HG03280 (cell line): ENCODE measurements around the gene PFKFB1.

Experiments used
- ATAC-seq: cut with Tn5 transposase; IDR thresholded peaks from one replicate; pipeline ENCODE4 v1.9.1; 2021; ENCODE audit warnings: mild to moderate bottlenecking, moderate library complexity; ENCODE audit not compliant: unreplicated experiment

PFKFB1 gene

DNA sequence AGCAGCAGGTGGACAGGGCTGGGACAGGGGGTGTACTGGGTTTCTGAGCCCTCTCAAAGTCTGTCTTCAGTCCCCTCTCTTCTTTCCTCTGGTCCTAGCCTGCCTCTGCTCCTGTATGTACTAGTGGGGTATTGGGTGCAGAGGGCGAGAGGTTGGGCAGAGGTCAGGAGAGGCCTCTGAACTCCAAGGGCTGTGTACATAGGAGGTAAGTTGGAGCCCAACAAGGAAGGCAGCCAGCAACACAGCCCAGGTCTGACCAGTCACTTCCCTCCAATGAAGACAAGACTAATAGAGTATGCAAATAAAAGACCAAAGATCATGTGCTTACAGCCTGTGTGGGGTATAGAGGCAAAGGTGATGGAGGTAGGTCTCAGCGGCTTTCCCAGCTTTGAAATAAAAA lies at the start of gene PFKFB1:
PFKFB1 (minus strand) TSS at position 90 of the 400 bp plus-strand sequence. CDS start 181 bp downstream, outside the sequence.
- ATAC-seq = no peak

DNA sequence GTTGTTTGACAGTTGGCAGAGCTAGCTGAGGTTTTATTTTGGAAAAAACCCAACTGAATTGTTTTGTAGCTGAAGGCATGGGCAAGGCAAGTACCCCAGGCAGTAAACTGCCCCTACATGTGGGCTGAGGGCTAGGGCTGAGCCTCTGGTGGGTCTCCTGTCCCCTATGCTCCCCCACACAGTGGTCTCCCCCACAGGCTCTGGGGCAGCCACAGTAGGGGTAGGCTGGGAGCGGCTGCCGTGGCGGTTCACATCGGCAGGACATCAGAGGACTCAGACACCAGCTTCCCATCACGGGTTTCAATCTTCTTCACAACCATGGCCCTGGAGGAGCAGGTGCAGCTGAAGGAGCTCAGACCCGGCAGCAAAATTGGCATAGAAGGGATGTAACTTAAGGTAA lies 47.5 kb upstream of the PFKFB1 start:
- ATAC-seq = no peak

DNA sequence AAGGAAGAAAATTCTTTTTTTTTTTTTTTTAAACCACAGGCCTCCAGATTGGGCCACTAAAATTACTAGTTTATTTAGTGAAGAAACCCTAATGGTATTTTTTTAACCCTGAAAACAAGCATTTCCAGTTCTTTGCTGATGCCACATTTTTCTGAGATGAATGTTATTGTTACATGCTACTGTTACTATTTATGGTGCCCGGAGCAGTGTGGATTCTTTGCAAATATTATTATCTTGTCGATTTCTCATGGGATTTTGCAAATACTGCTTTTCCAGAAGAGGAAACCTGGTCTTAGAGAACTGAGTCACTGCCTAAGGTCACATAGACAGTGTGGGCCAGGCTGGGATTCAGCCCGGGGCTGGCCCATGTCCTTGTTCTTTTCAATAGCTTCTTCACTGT lies 45.5 kb upstream of the PFKFB1 start:
- no peak for ATAC-seq

DNA sequence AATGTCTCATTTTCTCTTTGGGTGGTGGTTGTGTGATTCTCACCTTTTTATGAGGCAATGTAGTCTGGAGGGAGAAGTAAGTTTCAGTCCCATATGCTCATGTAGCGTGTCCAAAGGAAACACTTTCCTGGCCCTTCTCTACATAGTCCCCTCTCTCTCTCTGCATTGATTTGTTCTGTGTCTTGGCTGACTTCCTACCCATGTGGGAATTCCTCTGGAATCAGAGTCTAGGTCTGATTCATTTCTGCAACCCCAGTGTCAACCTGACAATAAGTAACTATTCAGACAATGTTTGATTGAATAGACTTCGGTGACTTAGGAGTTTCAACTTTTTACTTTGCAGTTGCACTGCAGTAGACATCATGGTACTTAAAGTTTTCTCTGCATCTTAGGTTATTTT lies 39.4 kb upstream of the PFKFB1 start:
- ATAC-seq = no peak

DNA sequence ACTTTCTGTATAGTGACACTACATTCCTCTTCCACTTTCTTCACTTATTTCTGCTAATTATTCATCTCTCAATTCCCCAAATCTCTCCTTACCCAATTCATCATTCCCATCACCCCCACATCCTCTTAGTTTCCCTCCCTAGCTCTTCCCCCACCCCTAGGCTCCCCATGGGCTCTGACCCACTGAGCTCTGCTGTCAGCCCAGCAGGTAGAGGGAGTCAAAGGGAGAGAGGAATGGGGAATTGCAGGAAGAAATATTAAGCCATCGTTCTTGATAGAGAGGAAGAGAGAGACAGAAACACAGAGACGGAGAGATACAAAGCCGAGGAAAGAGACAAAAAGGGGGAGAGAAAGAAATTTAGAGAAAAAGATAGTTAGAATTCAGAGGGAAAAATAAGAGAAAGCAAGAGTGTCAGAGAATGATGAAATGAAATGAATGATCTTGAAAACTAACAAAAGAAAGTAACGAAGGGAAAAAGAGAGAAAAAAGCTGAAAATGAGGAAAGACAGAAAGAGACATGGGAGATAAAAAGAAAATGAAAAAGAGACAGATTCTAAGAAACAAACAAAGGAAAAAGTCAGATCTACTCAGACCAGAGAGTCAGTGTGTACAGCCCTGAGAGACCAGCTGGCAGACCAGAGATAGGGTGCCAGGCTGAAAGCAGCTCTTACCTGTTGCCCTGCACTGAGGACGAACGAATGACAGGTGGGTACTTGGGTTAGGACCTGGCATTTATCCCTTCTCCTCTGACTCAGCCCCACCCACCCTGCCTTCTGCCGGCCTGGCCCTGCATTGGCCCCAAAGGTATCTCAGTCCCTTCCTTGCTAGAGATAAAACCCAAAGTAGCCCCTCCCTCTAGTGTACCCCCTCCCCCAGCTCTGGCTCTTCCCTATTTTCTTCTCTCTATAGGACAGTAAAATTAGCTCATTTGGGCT lies 36.5 kb upstream of the PFKFB1 start, which contains the start of gene ALAS2:
ALAS2 (minus strand) TSS at position 707 of the 935 bp plus-strand sequence. CDS start 4,977 bp downstream, outside the sequence.
- ATAC-seq = no peak

DNA sequence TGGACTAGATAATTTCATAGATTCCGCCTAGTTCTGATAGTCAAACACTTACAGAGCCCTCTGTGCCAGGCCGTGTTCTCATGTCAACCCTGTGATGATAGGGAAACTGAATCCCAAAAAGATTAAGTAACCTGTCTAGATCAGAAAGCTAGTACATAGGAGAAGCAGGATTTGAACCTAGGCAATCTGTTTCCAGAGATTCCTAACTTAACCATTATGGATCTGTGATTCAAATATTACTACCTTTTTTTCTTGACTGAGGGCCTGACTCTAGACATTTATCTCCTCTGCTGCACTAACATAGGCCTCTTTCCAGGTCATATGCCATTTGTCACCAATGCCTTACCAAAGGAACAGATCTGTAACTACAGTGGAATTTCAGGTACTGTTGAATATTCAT lies 35.3 kb upstream of the PFKFB1 start:
- ATAC-seq = no peak

DNA sequence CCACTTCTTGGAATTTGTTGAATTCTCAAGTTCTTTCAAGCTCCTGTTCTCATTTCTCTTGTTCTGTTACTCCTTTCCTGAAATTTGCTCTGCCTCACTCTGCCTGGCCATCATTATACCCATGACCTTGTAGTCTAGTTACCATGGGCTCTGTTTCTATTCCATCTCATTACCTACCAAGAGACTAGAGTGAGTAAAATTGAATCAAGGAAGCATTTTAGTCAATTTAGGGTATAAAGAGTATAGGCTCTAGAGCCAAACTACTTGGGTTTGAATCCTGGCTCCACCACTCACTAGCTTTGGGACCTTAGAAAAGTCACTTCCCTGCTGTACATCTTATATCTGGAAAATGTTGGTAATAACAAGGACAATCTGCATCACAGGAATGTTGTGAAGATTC lies 34.6 kb upstream of the PFKFB1 start:
- no peak for ATAC-seq

DNA sequence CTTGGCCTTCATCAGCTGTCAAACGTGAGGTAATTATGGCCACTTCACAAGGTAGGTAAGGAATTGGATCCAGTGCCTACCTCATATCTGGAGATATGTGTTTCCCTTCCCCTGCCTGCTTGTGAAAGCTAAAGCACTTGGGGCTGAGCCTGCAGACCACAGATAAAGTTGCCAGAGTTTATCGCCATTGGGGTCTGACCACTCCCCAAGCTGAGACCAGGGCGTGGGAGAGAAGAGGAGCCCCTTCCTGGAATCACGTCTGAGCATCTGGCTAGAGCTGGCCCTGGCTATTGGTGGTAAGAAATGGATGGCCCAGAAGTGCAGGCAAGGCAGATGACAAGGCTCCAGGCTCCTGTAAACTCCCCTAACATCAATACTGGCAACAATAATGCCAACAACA lies 34.1 kb upstream of the PFKFB1 start:
- ATAC-seq = no peak

DNA sequence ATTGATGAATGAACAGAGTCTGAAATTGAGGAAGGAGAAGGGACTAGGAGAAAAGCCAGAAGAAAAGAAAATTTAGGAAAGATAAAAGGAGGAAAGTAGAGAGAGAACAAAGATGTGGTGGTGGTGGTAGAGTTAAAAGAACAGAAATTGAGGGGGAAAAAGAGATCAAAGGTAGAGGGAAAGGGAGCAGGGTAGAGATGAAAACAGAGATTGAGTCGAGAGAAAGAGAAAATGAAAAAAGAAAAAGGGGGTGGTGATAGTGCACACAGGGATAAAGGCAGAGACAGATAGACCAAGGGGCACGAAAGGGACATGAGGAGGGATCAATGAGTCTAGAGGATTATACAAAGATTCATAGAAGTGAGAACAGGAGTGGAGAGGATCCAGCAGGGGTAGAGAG lies 32.9 kb upstream of the PFKFB1 start:
- ATAC-seq = no peak

DNA sequence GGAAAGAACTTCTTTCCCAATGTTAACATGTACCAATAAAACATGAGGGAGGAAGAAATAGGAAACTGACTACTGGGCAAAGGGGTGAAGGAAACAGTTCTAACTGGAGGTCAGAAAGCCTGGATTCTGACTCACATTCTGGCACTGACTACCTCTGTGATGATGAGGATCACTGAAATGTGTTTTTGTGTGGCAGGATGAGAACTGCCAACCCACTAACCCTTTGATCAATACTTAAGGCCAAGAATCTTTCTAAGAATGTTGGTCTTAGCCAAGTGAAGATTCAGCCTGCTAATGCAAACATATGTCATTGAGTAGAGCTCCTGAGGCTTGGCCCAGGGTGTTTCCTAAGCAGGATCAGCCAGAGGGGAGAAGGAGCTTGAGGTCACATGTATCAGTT lies 32.2 kb upstream of the PFKFB1 start:
- no peak for ATAC-seq

GRCh38 chrX:55014897-55015299 lies 20.9 kb upstream of the PFKFB1 start:
- ATAC-seq = no peak

DNA sequence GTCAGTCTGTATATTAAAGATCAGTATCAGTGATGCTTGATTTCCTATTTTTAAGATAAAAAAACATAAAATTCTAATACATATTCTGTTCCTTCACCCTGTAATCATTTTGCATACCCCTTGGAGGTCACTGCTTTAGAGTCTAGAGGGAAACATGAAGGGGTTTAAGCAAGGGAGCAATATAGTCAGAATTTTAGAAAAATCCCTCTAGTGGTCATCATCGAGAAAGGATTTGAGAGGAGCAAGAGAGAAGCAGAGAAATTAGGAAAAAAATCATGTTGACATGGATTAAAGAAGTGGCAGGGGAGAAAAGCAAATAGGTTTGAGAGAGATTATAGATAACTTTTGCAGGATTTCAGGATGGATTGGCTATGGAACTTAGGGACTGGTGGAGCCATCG lies 17.3 kb upstream of the PFKFB1 start:
- no peak for ATAC-seq

GRCh38 chrX:55008571-55009358 lies 14.8 kb upstream of the PFKFB1 start:
- ATAC-seq = no peak

- ATAC-seq = no peak
Measured at GRCh38 chrX:55007656-55008055, 13.7 kb upstream of the PFKFB1 start.

DNA sequence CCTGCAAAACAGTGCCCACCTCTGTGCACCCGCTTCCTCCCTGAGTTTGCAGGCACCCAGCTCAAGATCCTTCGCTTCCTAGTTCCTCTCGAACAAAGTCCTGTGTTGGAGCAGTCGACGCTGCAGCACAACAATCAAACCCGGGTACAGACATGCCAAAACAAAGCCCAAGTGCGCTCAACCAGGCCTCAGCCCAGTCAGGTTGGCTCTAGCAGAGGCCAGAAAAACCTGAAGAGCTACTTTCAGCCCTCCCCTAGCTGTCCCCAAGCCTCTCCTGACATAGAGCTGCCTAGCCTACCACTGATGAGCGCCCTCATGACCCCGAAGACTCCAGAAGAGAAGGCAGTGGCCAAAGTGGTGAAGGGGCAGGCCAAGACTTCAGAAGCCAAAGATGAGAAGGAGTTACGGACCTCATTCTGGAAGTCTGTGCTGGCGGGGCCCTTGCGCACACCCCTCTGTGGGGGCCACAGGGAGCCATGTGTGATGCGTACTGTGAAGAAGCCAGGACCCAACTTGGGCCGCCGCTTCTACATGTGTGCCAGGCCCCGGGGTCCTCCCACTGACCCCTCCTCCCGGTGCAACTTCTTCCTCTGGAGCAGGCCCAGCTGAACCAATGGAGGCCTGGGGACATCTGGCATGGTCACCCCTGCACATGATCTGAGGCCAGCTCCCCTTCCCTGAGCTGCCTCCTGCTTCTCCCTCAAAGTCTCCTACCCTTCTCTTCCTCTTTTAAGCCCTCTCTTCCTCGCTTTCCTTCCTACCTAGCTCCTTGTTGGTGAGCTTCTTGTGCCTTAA lies 13.0 kb upstream of the PFKFB1 start:
- ATAC-seq = no peak

GRCh38 chrX:55005256-55005655 lies 11.3 kb upstream of the PFKFB1 start:
- ATAC-seq = no peak

DNA sequence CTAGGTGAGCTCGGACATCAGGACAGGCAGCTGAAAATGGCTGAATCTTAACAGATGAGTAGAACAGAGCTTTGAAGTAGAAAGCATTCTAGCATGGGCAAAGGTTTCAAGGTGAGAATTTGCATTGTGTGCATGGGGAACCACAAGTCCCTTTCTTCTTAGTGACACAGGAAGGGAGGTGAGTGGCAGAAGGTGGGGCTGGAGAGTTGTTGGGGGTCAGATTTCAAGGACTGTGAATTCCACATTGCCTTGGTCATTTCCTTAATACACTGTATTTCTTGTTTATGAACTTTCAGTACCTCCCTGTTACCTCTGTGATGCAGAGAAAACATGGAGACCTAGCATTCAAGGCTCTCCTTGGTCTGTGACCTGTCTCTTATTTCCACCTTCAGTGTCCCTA lies 10.2 kb upstream of the PFKFB1 start:
- no peak for ATAC-seq

DNA sequence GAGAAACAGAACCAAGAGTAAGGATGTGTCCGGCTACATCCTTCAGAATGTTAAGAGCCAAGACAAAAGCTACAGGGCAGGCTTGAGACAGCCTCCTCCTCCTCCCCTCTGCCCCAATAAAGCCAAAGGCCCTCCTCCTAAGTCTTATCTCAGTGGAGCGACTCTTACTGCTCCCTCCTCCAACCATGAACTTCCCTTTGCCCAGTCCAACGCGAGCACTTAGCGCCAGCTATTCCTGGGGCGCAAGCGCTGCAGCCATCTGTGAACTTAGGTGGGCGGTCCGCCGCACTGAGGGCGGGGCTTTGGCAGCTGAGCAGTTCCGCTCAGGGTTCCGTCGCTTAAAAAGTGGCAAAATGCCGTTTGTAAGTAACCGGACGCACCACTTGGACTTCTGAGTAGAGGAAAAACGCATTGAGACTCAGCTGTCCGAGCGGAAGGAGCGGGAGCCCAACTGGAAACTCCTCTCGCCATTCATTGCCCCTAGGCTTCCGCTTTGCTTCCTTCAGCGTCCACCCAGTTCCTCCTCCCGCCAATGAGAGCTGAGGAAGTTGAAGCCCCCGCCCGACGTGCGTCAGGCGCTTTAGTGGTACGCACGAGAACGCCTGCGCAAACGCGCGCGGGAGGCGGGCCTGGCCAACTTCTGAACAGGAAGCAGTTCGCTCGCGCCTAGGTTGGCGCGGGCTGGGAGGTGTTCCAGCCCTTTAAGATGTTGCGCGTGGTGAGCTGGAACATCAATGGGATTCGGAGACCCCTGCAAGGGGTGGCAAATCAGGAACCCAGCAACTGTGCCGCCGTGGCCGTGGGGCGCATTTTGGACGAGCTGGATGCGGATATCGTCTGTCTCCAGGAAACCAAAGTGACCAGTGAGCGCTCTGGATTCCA lies 6.0 kb upstream of the PFKFB1 start, which contains the start of gene APEX2:
APEX2 (plus strand) TSS at position 647 of the 882 bp plus-strand sequence; CDS start at position 707, 60 bp downstream.
- ATAC-seq = peak; percentile 94

- no peak for ATAC-seq
Measured at GRCh38 chrX:54995621-54996020, 1.6 kb upstream of the PFKFB1 start.
